HepG2 (cell line): ENCODE measurements around the gene ECPAS. TPM values are rescaled to one million over a fixed set of nuclear protein-coding genes. Genes with fewer than 3 reads are reported as not detected.

ENCODE experiments used
- BCL6 ChIP-seq: IDR thresholded peaks from 2 replicates; pipeline ENCODE4 v1.6.1; 2016; ENCODE audit warnings: missing genetic modification reagents, missing compliant biosample characterization
- GATAD1 ChIP-seq: IDR thresholded peaks from 2 replicates; pipeline ENCODE4 v1.6.1; 2016; ENCODE audit warnings: missing genetic modification reagents, missing compliant biosample characterization
- HES4 ChIP-seq: sonication (generic); formaldehyde crosslinking; IDR thresholded peaks from 2 replicates; pipeline ENCODE4 v1.9.0; 2021; ENCODE audit warnings: mild to moderate bottlenecking, missing genetic modification reagents, borderline replicate concordance
- HHEX ChIP-seq: IDR thresholded peaks from 2 replicates; pipeline ENCODE4 v1.6.1; 2016; ENCODE audit warnings: control low read depth
- HMG20A ChIP-seq: IDR thresholded peaks from 2 replicates; pipeline ENCODE4 v1.6.1; 2016; ENCODE audit warnings: borderline replicate concordance
- HOXA9 ChIP-seq: sonication (generic); formaldehyde crosslinking; IDR thresholded peaks from 2 replicates; pipeline ENCODE4 v1.8.1; 2022; ENCODE audit warnings: missing genetic modification reagents, mild to moderate bottlenecking, moderate library complexity, borderline replicate concordance
- JUNB ChIP-seq: sonication (generic); formaldehyde crosslinking; IDR thresholded peaks from 2 replicates; pipeline ENCODE4 v1.8.0; 2022; ENCODE audit warnings: missing genetic modification reagents, mild to moderate bottlenecking, borderline replicate concordance
- KDM6A ChIP-seq: IDR thresholded peaks from 2 replicates; pipeline ENCODE4 v1.6.1; 2016; ENCODE audit warnings: low read depth
- MAFK ChIP-seq, 2 experiments: IDR thresholded peaks in 1 of 2; conservative IDR thresholded peaks in 1 of 2; 2 replicates each; pipeline ENCODE4 v1.6.1; 2011; ENCODE audit warnings: improper control_type of control experiment in 2 of 2, low read length in 2 of 2
- NBN ChIP-seq: fragments of 450-650 bp; conservative IDR thresholded peaks from 2 replicates; pipeline ENCODE4 v1.6.1; 2017
- NR2F1 ChIP-seq, 2 experiments: fragments of 450-650 bp in 1 of 2; formaldehyde crosslinking in 1 of 2; IDR thresholded peaks; 2 replicates each; pipeline versions ENCODE4 v1.5.0 to v1.6.1; 2016 to 2020; ENCODE audit warnings: mild to moderate bottlenecking in 1 of 2, missing compliant biosample characterization in 1 of 2, missing genetic modification reagents in 1 of 2, moderate library complexity in 1 of 2
- TBL1XR1 ChIP-seq: fragments of 150-350 bp; IDR thresholded peaks from 2 replicates; pipeline ENCODE4 v1.6.1; 2014; ENCODE audit warnings: borderline replicate concordance, low read length; ENCODE audit not compliant: partially characterized antibody
- TCF7 ChIP-seq: sonication (generic); IDR thresholded peaks from 2 replicates; pipeline ENCODE4 v1.6.1; 2016; ENCODE audit warnings: antibody characterized with exemption, low read depth
- ZBTB20 ChIP-seq: sonication (generic); formaldehyde crosslinking; IDR thresholded peaks from 2 replicates; pipeline ENCODE4 v1.8.1; 2023; ENCODE audit warnings: missing genetic modification reagents, low read depth, mild to moderate bottlenecking, borderline replicate concordance
- ZMYM3 ChIP-seq: sonication (generic); formaldehyde crosslinking; IDR thresholded peaks from 2 replicates; pipeline ENCODE4 v1.5.1; 2020; ENCODE audit warnings: mild to moderate bottlenecking, missing genetic modification reagents
- ZNF101 ChIP-seq: sonication (generic); formaldehyde crosslinking; IDR thresholded peaks from 2 replicates; pipeline ENCODE4 v1.4.0; 2020; ENCODE audit warnings: mild to moderate bottlenecking, low read depth, missing genetic modification reagents, borderline replicate concordance
- ZNF432 ChIP-seq: sonication (generic); formaldehyde crosslinking; IDR thresholded peaks from 2 replicates; pipeline ENCODE4 v1.5.0; 2020; ENCODE audit warnings: missing genetic modification reagents, mild to moderate bottlenecking, borderline replicate concordance
- ZNF782 ChIP-seq: sonication (generic); formaldehyde crosslinking; IDR thresholded peaks from 2 replicates; pipeline ENCODE4 v1.4.0; 2020; ENCODE audit warnings: missing genetic modification reagents, mild to moderate bottlenecking, borderline replicate concordance
- polyA plus RNA-seq, 8 experiments: library from polyadenylated mRNA; depleted of rRNA in 3 of 8; stranded (reverse) in 7 of 8; unstranded in 1 of 8; fragments of >200 nt; fragmentation: Illumina TruSeq in 4 of 8; extraction: Trizol in 4 of 8; gene quantifications; 2 replicates each; pipeline versions ENCODE4 v1.2.1 to v1.2.3, GENCODE V29; 2011 to 2016; ENCODE audit warnings: low read depth in 4 of 8, missing spikeins in 1 of 8, mixed read lengths in 1 of 8; ENCODE audit not compliant: insufficient read depth in 1 of 8
- total RNA-seq, 5 experiments: library from RNA; depleted of rRNA; stranded (reverse); fragments of >200 nt; fragmentation: Illumina TruSeq; extraction: Trizol; gene quantifications; 2 replicates each; pipeline ENCODE4 v1.2.3, GENCODE V29; 2016; ENCODE audit warnings: low read depth in 1 of 5
- TF ChIP-seq, protein P1 (sequence below): IDR thresholded peaks from 2 replicates; pipeline ENCODE4 v1.6.1; 2016; ENCODE audit warnings: low read depth, missing genetic modification reagents, missing compliant biosample characterization
- TF ChIP-seq, protein P2 (sequence below): sonication (generic); formaldehyde crosslinking; IDR thresholded peaks from 2 replicates; pipeline ENCODE4 v1.4.0; 2020; ENCODE audit warnings: missing genetic modification reagents, borderline replicate concordance

Gene ECPAS
- total and polyA plus RNA-seq, 2 of the 13 experiments (the other 11 are each of a cell fraction or from before 2014, with no cell fraction given) = 35.3 to 58.0 TPM

DNA sequence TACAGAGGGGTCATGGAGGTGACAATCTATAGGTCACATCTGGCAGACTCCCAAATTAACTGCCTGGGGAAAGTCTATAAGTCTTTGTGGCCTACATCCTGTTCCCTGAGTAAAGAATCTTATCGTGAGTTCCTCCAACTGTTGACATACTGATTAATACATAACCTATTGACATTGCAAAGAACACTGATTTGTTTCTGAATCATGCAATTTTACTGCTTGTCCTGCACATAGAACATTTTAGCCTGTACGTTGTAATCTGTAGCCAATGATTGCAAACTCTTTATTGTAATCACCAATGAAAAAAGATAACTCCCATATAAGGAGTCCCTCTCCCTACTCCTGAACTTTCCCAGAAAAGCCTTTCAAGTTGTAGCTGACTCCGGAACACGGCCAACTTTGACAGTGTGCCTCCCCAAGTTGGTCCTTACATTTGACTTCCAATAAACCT, 135.3 kb downstream of the ECPAS start (continued):
- peak; percentile 100 for TF ChIP-seq HMG20A (CRISPR knock-in tag)
- TF ChIP-seq, protein P1, sequence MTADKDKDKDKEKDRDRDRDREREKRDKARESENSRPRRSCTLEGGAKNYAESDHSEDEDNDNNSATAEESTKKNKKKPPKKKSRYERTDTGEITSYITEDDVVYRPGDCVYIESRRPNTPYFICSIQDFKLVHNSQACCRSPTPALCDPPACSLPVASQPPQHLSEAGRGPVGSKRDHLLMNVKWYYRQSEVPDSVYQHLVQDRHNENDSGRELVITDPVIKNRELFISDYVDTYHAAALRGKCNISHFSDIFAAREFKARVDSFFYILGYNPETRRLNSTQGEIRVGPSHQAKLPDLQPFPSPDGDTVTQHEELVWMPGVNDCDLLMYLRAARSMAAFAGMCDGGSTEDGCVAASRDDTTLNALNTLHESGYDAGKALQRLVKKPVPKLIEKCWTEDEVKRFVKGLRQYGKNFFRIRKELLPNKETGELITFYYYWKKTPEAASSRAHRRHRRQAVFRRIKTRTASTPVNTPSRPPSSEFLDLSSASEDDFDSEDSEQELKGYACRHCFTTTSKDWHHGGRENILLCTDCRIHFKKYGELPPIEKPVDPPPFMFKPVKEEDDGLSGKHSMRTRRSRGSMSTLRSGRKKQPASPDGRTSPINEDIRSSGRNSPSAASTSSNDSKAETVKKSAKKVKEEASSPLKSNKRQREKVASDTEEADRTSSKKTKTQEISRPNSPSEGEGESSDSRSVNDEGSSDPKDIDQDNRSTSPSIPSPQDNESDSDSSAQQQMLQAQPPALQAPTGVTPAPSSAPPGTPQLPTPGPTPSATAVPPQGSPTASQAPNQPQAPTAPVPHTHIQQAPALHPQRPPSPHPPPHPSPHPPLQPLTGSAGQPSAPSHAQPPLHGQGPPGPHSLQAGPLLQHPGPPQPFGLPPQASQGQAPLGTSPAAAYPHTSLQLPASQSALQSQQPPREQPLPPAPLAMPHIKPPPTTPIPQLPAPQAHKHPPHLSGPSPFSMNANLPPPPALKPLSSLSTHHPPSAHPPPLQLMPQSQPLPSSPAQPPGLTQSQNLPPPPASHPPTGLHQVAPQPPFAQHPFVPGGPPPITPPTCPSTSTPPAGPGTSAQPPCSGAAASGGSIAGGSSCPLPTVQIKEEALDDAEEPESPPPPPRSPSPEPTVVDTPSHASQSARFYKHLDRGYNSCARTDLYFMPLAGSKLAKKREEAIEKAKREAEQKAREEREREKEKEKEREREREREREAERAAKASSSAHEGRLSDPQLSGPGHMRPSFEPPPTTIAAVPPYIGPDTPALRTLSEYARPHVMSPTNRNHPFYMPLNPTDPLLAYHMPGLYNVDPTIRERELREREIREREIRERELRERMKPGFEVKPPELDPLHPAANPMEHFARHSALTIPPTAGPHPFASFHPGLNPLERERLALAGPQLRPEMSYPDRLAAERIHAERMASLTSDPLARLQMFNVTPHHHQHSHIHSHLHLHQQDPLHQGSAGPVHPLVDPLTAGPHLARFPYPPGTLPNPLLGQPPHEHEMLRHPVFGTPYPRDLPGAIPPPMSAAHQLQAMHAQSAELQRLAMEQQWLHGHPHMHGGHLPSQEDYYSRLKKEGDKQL (CRISPR knock-in tag) = peak; percentile 98
- TF ChIP-seq BCL6 (CRISPR knock-in tag) = peak; percentile 97
- no peak for TF ChIP-seq ZMYM3 (CRISPR knock-in tag)
- TF ChIP-seq TBL1XR1 = peak; percentile 28
- 0 out of 2 replicates have a peak, but pooled peaks have one; percentile 19 for TF ChIP-seq GATAD1 (CRISPR knock-in tag)
- TF ChIP-seq KDM6A (CRISPR knock-in tag) = 0 out of 2 replicates have a peak, but pooled peaks have one; percentile 50
- TF ChIP-seq ZNF432 (CRISPR knock-in tag) = no peak
- TF ChIP-seq HES4 (CRISPR knock-in tag) = no peak
- TF ChIP-seq NR2F1 (CRISPR knock-in tag; IDR thresholded peaks at IDR 0.05) = peak; percentile 81 to 93
- TF ChIP-seq, protein P2, sequence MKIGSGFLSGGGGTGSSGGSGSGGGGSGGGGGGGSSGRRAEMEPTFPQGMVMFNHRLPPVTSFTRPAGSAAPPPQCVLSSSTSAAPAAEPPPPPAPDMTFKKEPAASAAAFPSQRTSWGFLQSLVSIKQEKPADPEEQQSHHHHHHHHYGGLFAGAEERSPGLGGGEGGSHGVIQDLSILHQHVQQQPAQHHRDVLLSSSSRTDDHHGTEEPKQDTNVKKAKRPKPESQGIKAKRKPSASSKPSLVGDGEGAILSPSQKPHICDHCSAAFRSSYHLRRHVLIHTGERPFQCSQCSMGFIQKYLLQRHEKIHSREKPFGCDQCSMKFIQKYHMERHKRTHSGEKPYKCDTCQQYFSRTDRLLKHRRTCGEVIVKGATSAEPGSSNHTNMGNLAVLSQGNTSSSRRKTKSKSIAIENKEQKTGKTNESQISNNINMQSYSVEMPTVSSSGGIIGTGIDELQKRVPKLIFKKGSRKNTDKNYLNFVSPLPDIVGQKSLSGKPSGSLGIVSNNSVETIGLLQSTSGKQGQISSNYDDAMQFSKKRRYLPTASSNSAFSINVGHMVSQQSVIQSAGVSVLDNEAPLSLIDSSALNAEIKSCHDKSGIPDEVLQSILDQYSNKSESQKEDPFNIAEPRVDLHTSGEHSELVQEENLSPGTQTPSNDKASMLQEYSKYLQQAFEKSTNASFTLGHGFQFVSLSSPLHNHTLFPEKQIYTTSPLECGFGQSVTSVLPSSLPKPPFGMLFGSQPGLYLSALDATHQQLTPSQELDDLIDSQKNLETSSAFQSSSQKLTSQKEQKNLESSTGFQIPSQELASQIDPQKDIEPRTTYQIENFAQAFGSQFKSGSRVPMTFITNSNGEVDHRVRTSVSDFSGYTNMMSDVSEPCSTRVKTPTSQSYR (CRISPR knock-in tag) = peak; percentile 44; the same call in 1 of the 2 replicates
- no peak for TF ChIP-seq HOXA9 (CRISPR knock-in tag)
- TF ChIP-seq MAFK (conservative IDR thresholded peaks at IDR 0.05 in 1 of 2, IDR thresholded peaks at IDR 0.05 in 1 of 2; ENCODE audit: low read length in 2 of 2) = no peak
- no peak for TF ChIP-seq ZNF782 (CRISPR knock-in tag)
- TF ChIP-seq ZNF101 (CRISPR knock-in tag) = no peak
- TF ChIP-seq NBN = no peak
- peak; percentile 97 for TF ChIP-seq HHEX (CRISPR knock-in tag)
- TF ChIP-seq ZBTB20 = peak; percentile 100
- peak; percentile 70 for TF ChIP-seq TCF7
- TF ChIP-seq JUNB (CRISPR knock-in tag) = peak; percentile 32; the same call in 1 of the 2 replicates
- TF ChIP-seq, all 625 proteins: peak for 121
